Neural cell (in vitro differentiated cells): ENCODE measurements around the gene PEAR1. TPM values are rescaled to one million over a fixed set of nuclear protein-coding genes. Genes with fewer than 3 reads are reported as not detected.

Experiments used
- H2AFZ ChIP-seq: fragments of 200-600, 300-800 bp; sonication (generic), shearing (Covaris generic); 2 replicates; pipeline ENCODE4 v1.6.0; 2014; ENCODE audit warnings: low read depth, mild to moderate bottlenecking, antibody characterized with exemption, low read length, moderate library complexity
- H3F3A ChIP-seq: fragments of 200-600 bp; shearing (Covaris generic); 2 replicates; pipeline ENCODE4 v1.6.1; 2016; ENCODE audit warnings: mild to moderate bottlenecking, moderate library complexity, mixed read lengths, antibody characterized with exemption, low read length; ENCODE audit not compliant: insufficient read depth, poor library complexity, severe bottlenecking
- H3K27ac ChIP-seq: fragments of 200-600, 300-800 bp; sonication (generic), shearing (Covaris generic); 2 replicates; pipeline ENCODE4 v1.5.1; 2014; ENCODE audit warnings: mild to moderate bottlenecking, low read length, moderate library complexity
- H3K27me3 ChIP-seq: fragments of 300-800, 200-600 bp; sonication (generic), shearing (Covaris generic); 2 replicates; pipeline ENCODE4 v1.6.0; 2014; ENCODE audit warnings: mild to moderate bottlenecking, low read depth, low read length, moderate library complexity; ENCODE audit not compliant: insufficient read depth
- H3K36me3 ChIP-seq: fragments of 300-800, 200-600 bp; sonication (generic), shearing (Covaris generic); 2 replicates; pipeline ENCODE4 v1.5.1; 2014; ENCODE audit warnings: mild to moderate bottlenecking, antibody characterized with exemption, low read length, moderate library complexity; ENCODE audit not compliant: insufficient read depth
- H3K4me2 ChIP-seq: fragments of 300-800, 200-600 bp; sonication (generic), shearing (Covaris generic); 2 replicates; pipeline ENCODE4 v1.6.0; 2014; ENCODE audit warnings: mild to moderate bottlenecking, low read length
- H3K4me3 ChIP-seq: fragments of 300-800, 200-600 bp; sonication (generic), shearing (Covaris generic); 2 replicates; pipeline ENCODE4 v1.5.1; 2014; ENCODE audit warnings: mild to moderate bottlenecking, low read length, moderate library complexity
- H3K79me2 ChIP-seq: fragments of 200-600 bp; shearing (Covaris generic); replicated peaks from 2 replicates; pipeline ENCODE4 v1.6.0; 2014; ENCODE audit warnings: mild to moderate bottlenecking, low read length, moderate library complexity; ENCODE audit not compliant: insufficient read depth
- H3K9ac ChIP-seq: fragments of 300-800, 200-600 bp; sonication (generic), shearing (Covaris generic); 2 replicates; pipeline ENCODE4 v1.6.1; 2016; ENCODE audit warnings: mild to moderate bottlenecking, low read length, mixed read lengths
- H3K9me2 ChIP-seq: fragments of 200-600 bp; shearing (Covaris generic); 2 replicates; pipeline ENCODE4 v1.6.1; 2016; ENCODE audit warnings: mild to moderate bottlenecking, low read length, mixed read lengths; ENCODE audit not compliant: insufficient read depth
- H3K9me3 ChIP-seq: fragments of 200-600, 300-800 bp; sonication (generic), shearing (Covaris generic); 2 replicates; pipeline ENCODE4 v1.6.1; 2016; ENCODE audit warnings: mild to moderate bottlenecking, mixed run types, low read length, moderate library complexity, mixed read lengths
- H4K20me1 ChIP-seq: fragments of 200-600 bp; shearing (Covaris generic); 2 replicates; pipeline ENCODE4 v1.6.1; 2016; ENCODE audit warnings: mild to moderate bottlenecking, mixed run types; ENCODE audit not compliant: insufficient read depth
- EP300 ChIP-seq: fragments of 450-650 bp; conservative IDR thresholded peaks from 2 replicates; pipeline ENCODE4 v1.6.1; 2014; ENCODE audit warnings: antibody characterized with exemption, mild to moderate bottlenecking, moderate library complexity; ENCODE audit not compliant: poor library complexity, severe bottlenecking
- EZH2 ChIP-seq: fragments of 200-600, 300-800 bp; shearing (Covaris generic), sonication (generic); IDR thresholded peaks from 2 replicates; pipeline ENCODE4 v1.6.1; 2014; ENCODE audit warnings: antibody characterized with exemption, low read length, borderline replicate concordance, mild to moderate bottlenecking; ENCODE audit not compliant: insufficient read depth, poor library complexity, severe bottlenecking
- MXI1 ChIP-seq: fragments of 450-650 bp; conservative IDR thresholded peaks from 2 replicates; pipeline ENCODE4 v1.6.1; 2014; ENCODE audit warnings: antibody characterized with exemption, mild to moderate bottlenecking; ENCODE audit not compliant: poor library complexity, severe bottlenecking
- POLR2AphosphoS5 ChIP-seq: IDR thresholded peaks from 2 replicates; pipeline ENCODE4 v1.6.1; 2012
- RAD21 ChIP-seq: fragments of 450-650 bp; conservative IDR thresholded peaks from 2 replicates; pipeline ENCODE4 v1.6.1; 2014; ENCODE audit warnings: antibody characterized with exemption, mild to moderate bottlenecking, moderate library complexity
- SMC3 ChIP-seq: fragments of 450-650 bp; conservative IDR thresholded peaks from 2 replicates; pipeline ENCODE4 v1.6.1; 2014; ENCODE audit warnings: antibody characterized with exemption, mild to moderate bottlenecking, moderate library complexity; ENCODE audit not compliant: poor library complexity
- TAF1 ChIP-seq: IDR thresholded peaks from 2 replicates; pipeline ENCODE4 v1.6.1; 2012; ENCODE audit warnings: low read depth
- polyA plus RNA-seq: library from polyadenylated mRNA; depleted of rRNA; stranded (reverse); fragments of >200 nt; gene quantifications from 2 replicates; pipeline ENCODE4 v1.2.3, GENCODE V29; 2014
- TF ChIP-seq, protein P1 (sequence below): fragments of 450-650 bp; IDR thresholded peaks from 2 replicates; pipeline ENCODE4 v1.5.1; 2014; ENCODE audit warnings: antibody characterized with exemption, mild to moderate bottlenecking, moderate library complexity; ENCODE audit not compliant: poor library complexity, severe bottlenecking
- TF ChIP-seq, protein P2 (sequence below): IDR thresholded peaks from 2 replicates; pipeline ENCODE4 v1.6.1; 2012; ENCODE audit warnings: borderline replicate concordance

The PEAR1 gene
- polyA plus RNA-seq, 1 donor from 2014 or later = not detected

DNA sequence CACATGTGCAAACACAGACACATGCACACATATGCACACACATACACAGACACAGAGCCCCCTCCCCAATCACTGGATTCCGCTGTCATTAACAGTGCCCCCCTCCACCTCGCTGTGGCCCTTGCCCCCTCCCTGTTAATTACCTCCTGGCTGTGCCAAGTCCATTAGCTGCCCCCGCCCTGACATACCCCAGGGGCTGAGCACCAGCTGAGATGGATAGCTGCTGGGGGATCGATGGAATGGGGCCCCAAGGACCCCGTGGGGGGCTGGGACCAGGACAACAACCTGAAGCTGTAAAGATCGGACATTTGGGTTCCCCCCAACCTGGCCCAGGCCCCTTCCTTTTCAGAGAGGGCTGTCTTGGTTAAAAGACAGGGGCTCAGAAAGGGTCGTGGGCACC lies 9.6 kb upstream of the PEAR1 start:
- Histone ChIP-seq H3K27ac (no peak overlapping the region), H3K4me3 (no peak overlapping the region)

DNA sequence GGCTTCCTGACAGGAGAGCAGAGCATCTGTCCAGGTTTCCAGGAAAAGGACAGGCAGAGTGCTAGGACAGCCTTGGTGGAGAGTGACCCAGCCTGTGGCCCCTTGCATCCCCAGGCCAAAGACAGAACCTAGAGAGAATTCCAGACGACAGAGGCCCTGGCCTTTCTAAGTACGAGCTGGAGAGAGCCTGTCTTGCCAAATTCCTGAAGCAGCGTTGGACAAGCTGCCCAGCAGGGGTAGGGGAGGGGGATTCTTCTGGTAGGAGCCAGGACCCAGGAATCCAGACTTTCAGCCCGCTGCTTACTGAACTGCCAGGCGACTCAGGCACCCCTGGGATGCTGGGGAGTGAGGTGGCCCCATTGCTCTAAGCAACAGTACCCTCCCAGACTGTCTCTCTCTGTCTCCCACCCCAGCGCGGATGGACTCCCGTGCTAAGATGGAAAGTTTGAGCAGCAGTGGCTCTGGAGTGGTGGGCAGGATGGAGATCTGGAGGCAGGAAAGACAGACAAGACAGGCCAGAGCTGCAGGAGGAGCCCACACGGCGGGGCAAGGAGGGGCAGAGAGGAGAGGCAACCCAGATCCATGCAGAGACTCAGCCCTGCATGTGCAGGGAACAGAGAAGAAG lies 8.8 kb upstream of the PEAR1 start:
- no peaks in the 10 kb centered on the region for H3K9me3 ChIP-seq
- no peaks in the 10 kb centered on the region for H3K27me3 ChIP-seq
- H3K27ac ChIP-seq = no peak overlapping the region
- H2AFZ ChIP-seq = no peak overlapping the region
- no peak overlapping the region for H3K4me2 ChIP-seq
- no peaks in the 10 kb centered on the region for H3F3A ChIP-seq
- TF ChIP-seq TAF1 (no peak), SMC3 (no peak), RAD21 (no peak), EZH2 (no peak), POLR2AphosphoS5 (no peak), MXI1 (no peak), EP300 (no peak)
- TF ChIP-seq, protein P1, sequence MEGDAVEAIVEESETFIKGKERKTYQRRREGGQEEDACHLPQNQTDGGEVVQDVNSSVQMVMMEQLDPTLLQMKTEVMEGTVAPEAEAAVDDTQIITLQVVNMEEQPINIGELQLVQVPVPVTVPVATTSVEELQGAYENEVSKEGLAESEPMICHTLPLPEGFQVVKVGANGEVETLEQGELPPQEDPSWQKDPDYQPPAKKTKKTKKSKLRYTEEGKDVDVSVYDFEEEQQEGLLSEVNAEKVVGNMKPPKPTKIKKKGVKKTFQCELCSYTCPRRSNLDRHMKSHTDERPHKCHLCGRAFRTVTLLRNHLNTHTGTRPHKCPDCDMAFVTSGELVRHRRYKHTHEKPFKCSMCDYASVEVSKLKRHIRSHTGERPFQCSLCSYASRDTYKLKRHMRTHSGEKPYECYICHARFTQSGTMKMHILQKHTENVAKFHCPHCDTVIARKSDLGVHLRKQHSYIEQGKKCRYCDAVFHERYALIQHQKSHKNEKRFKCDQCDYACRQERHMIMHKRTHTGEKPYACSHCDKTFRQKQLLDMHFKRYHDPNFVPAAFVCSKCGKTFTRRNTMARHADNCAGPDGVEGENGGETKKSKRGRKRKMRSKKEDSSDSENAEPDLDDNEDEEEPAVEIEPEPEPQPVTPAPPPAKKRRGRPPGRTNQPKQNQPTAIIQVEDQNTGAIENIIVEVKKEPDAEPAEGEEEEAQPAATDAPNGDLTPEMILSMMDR = no peak
- TF ChIP-seq, protein P2, sequence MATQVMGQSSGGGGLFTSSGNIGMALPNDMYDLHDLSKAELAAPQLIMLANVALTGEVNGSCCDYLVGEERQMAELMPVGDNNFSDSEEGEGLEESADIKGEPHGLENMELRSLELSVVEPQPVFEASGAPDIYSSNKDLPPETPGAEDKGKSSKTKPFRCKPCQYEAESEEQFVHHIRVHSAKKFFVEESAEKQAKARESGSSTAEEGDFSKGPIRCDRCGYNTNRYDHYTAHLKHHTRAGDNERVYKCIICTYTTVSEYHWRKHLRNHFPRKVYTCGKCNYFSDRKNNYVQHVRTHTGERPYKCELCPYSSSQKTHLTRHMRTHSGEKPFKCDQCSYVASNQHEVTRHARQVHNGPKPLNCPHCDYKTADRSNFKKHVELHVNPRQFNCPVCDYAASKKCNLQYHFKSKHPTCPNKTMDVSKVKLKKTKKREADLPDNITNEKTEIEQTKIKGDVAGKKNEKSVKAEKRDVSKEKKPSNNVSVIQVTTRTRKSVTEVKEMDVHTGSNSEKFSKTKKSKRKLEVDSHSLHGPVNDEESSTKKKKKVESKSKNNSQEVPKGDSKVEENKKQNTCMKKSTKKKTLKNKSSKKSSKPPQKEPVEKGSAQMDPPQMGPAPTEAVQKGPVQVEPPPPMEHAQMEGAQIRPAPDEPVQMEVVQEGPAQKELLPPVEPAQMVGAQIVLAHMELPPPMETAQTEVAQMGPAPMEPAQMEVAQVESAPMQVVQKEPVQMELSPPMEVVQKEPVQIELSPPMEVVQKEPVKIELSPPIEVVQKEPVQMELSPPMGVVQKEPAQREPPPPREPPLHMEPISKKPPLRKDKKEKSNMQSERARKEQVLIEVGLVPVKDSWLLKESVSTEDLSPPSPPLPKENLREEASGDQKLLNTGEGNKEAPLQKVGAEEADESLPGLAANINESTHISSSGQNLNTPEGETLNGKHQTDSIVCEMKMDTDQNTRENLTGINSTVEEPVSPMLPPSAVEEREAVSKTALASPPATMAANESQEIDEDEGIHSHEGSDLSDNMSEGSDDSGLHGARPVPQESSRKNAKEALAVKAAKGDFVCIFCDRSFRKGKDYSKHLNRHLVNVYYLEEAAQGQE = no peak
- H3K79me2 ChIP-seq = no peaks in the 10 kb centered on the region
- no peaks in the 10 kb centered on the region for H4K20me1 ChIP-seq
- no peaks in the 10 kb centered on the region for H3K9me2 ChIP-seq
- no peak overlapping the region for H3K9ac ChIP-seq
- no peaks in the 10 kb centered on the region for H3K36me3 ChIP-seq
- H3K4me3 ChIP-seq = no peak overlapping the region

More for the DNA sequence above, 9.6 kb upstream of the PEAR1 start:
- no peak overlapping the region for H2AFZ ChIP-seq
- H3K79me2 ChIP-seq = no peaks in the 10 kb centered on the region
- H3K36me3 ChIP-seq = no peaks in the 10 kb centered on the region
- H3K4me2 ChIP-seq = no peak overlapping the region
- no peaks in the 10 kb centered on the region for H4K20me1 ChIP-seq
- no peaks in the 10 kb centered on the region for H3K9me3 ChIP-seq
- H3K9ac ChIP-seq = no peak overlapping the region
- H3F3A ChIP-seq = no peaks in the 10 kb centered on the region
- no peaks in the 10 kb centered on the region for H3K9me2 ChIP-seq
- no peak for TF ChIP-seq MXI1
- TF ChIP-seq RAD21 = no peak
- no peak for TF ChIP-seq SMC3
- no peak for TF ChIP-seq EP300
- TF ChIP-seq, protein P1 = no peak
- TF ChIP-seq TAF1 = no peak
- TF ChIP-seq, protein P2 = no peak
- TF ChIP-seq POLR2AphosphoS5 = no peak
- no peak for TF ChIP-seq EZH2
- no peaks in the 10 kb centered on the region for H3K27me3 ChIP-seq
